PFSK-1 (cell line): ENCODE data around the gene UBE2J2.

ENCODE experiments used
- FOXP2 ChIP-seq: optimal IDR thresholded peaks from 2 replicates; pipeline ENCODE3; 2011; ENCODE audit warnings: borderline replicate concordance, control low read depth, inconsistent platforms; ENCODE audit not compliant: insufficient read depth; ENCODE audit errors: extremely low read length, extremely low read depth
- POLR2AphosphoS5 ChIP-seq: IDR thresholded peaks from 2 replicates; pipeline ENCODE4 v1.6.1; 2012; ENCODE audit warnings: low read depth, mild to moderate bottlenecking, control low read depth, low read length, moderate library complexity
- SIN3A ChIP-seq: IDR thresholded peaks from 2 replicates; pipeline ENCODE4 v1.6.1; 2012; ENCODE audit warnings: mild to moderate bottlenecking, low read length, moderate library complexity, borderline replicate concordance; ENCODE audit not compliant: insufficient read depth
- TAF1 ChIP-seq: IDR thresholded peaks from 2 replicates; pipeline ENCODE4 v1.6.1; 2012; ENCODE audit warnings: low read length, control low read depth, borderline replicate concordance; ENCODE audit not compliant: insufficient read depth
- TF ChIP-seq, protein P1 (sequence below), 2 experiments: IDR thresholded peaks; 2 replicates each; pipeline versions ENCODE4 v1.6.1 to v1.8.0; 2011 to 2012; ENCODE audit warnings: low read depth in 2 of 2, low read length in 2 of 2, control low read depth in 1 of 2, inconsistent platforms in 1 of 2, mild to moderate bottlenecking in 1 of 2, moderate library complexity in 1 of 2; ENCODE audit not compliant: insufficient read depth in 1 of 2

UBE2J2 gene

DNA sequence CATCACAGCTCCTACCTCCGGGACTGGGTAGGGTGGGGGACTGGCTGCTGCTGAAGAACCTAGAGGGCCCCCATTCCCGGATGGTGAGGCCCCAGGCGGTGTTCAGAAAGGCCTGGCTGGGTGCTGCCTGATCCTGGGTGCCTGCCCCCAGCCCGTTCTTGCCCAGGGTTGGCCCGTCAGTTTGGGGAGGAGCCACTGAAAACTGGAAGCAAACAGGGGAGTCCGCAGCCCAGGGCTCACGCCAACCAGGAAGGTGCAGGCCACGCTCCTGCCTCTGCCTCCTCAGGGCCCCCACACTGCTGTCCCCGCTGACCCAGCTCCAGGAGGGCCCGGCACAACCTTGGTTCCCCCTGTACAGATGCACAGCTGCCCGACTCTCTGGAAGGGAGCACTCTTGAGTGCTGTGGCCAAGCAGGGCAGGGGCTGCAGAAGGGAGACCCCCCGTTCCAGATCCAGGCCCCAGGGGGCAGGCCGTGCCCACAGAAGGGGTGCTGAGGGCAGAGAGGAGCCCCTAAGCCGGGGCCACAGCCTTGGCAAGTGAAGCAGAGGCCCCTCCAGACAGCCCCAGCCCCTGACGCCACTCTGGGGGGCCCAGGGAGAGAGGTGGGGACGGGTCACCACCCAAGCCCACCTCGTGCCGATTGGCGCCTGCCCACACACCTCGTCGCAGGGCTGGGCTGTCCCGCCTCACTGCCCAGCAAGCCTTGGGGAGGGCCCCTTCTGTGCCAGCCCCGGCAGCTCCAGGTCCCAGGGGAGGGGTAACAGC is 32.6 kb downstream of the UBE2J2 start:
- TF ChIP-seq, protein P1, sequence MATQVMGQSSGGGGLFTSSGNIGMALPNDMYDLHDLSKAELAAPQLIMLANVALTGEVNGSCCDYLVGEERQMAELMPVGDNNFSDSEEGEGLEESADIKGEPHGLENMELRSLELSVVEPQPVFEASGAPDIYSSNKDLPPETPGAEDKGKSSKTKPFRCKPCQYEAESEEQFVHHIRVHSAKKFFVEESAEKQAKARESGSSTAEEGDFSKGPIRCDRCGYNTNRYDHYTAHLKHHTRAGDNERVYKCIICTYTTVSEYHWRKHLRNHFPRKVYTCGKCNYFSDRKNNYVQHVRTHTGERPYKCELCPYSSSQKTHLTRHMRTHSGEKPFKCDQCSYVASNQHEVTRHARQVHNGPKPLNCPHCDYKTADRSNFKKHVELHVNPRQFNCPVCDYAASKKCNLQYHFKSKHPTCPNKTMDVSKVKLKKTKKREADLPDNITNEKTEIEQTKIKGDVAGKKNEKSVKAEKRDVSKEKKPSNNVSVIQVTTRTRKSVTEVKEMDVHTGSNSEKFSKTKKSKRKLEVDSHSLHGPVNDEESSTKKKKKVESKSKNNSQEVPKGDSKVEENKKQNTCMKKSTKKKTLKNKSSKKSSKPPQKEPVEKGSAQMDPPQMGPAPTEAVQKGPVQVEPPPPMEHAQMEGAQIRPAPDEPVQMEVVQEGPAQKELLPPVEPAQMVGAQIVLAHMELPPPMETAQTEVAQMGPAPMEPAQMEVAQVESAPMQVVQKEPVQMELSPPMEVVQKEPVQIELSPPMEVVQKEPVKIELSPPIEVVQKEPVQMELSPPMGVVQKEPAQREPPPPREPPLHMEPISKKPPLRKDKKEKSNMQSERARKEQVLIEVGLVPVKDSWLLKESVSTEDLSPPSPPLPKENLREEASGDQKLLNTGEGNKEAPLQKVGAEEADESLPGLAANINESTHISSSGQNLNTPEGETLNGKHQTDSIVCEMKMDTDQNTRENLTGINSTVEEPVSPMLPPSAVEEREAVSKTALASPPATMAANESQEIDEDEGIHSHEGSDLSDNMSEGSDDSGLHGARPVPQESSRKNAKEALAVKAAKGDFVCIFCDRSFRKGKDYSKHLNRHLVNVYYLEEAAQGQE (IDR thresholded peaks at IDR 0.05; ENCODE audit: insufficient read depth in 1 of 2, low read depth in 2 of 2, low read length in 2 of 2): no peak
- TF ChIP-seq SIN3A (no peak), TAF1 (no peak), POLR2AphosphoS5 (no peak), FOXP2 (no peak)

DNA sequence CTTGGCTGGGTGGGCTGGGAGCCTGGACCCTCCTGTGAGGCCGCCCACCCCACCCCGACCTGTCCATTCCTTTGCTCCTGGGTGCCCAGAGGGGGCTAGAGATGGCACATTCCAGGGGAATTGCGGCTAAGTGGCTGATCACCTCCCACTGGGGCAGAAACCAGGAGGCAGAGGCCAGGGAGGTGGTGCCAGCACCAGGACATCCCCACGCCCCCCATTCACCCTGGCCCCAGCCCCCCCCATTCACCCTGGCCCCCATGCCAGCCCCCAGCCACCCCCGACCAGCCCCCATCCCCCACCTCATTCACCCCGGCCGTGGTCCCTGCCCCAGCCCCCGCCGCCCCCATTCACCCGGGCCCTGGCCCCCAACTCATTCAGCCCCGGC is 33.3 kb downstream of the UBE2J2 start:
- TF ChIP-seq SIN3A (no peak), TAF1 (no peak), POLR2AphosphoS5 (no peak), FOXP2 (no peak)
- TF ChIP-seq, protein P1 (IDR thresholded peaks at IDR 0.05; ENCODE audit: insufficient read depth in 1 of 2, low read depth in 2 of 2, low read length in 2 of 2): no peak

DNA sequence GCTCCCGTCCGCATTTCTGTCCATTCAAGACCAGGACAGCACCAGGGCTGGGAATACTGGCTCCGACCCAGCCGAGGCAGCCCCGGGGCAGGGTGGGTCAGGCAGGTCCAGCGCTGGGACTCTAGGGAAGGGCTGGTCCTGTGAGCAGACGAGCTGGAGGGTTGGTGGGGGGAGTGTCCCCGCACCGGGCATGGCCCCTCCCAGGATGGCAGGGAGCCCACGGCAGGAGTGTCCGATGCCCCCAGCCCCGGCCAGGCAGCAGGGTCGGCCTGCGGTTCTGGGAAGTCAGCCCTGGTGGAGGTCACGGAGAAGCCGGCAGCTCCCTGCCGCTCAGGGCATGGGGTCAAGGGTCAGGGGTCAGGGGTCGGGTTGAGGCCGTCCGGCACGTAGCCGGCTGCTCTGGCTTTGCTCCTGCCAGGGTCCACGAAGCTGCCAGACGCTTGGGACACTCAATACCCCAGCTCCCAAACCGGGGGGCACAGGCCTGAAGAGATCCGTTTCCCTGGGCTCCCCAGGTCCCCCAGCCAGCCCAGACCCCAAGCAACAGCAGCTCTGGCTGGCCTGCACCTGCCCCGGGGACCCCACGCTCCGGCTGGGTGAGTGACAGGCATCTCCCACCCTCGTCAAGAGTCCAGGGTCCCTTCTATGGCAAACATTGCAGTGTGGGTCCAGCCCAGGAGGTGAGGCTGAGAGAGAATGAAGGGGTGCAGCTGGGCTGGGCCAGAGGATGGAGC is 33.9 kb downstream of the UBE2J2 start:
- TF ChIP-seq, protein P1 (IDR thresholded peaks at IDR 0.05; ENCODE audit: insufficient read depth in 1 of 2, low read depth in 2 of 2, low read length in 2 of 2): no peak
- no peak for TF ChIP-seq FOXP2

DNA sequence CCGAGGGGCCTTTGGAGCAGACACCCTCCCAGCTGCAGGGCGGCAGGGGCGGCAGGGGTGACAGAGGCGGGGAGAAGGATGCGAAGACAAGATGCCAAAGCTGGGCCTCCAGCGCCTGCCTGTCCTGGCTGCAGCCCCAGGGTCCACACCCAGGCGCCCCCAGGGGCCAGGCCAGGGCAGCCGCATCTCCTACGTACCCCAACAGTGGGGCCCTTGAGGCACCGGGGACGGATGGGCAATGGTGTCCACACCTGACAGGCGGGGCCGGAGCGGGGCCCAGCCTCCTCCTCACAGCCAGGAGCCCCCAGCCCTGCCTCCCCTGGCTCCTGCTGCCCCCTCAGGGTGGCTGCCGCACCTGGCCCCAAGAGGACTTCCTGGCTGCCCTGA is 34.4 kb downstream of the UBE2J2 start:
- TF ChIP-seq FOXP2: no peak
- TF ChIP-seq, protein P1 (IDR thresholded peaks at IDR 0.05; ENCODE audit: insufficient read depth in 1 of 2, low read depth in 2 of 2, low read length in 2 of 2): no peak
- no peak for TF ChIP-seq POLR2AphosphoS5
- TF ChIP-seq TAF1: no peak
- TF ChIP-seq SIN3A: no peak

DNA sequence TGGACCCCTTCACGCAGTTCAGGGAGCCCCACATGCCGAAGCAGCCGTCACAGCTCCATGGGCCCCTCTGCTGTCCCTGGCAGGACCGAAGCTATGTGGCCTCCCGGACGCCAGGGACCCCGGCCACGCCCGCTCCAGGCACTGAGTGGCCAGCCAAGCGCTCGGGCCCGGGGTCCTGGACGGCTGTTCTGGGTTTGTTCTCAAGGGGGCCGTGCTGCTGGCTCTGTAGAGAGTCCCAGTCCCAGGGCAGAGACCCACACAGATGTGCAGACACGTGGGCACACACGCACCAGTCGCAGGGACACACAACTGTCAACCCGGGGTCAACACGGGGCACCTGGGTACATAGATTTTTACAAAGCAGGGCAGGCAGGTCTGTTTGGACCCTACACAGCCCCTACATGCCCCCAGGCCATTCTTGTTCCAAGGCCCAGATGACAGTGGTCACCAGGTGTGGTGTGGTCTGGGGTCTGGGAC is 34.9 kb downstream of the UBE2J2 start:
- TF ChIP-seq, protein P1 (IDR thresholded peaks at IDR 0.05; ENCODE audit: insufficient read depth in 1 of 2, low read depth in 2 of 2, low read length in 2 of 2): no peak
- TF ChIP-seq FOXP2 (no peak), POLR2AphosphoS5 (no peak), SIN3A (no peak), TAF1 (no peak)
